HEK293 (cell line): ENCODE data around the gene CDH7.

ENCODE experiments used
- CTCF ChIA-PET: fragments of 350-600 bp; formaldehyde crosslinking; extraction: SDS; loops from one replicate; lab custom pipeline; 2021; ENCODE audit warnings: antibody characterized with exemption; lab: Yijun Ruan, JAX
- POLR2A ChIA-PET: fragments of 300-600 bp; formaldehyde crosslinking; extraction: SDS; loops from one replicate; lab custom pipeline; 2020; ENCODE audit warnings: antibody characterized with exemption, inconsistent platforms; lab: Yijun Ruan, JAX
- H3K27ac ChIP-seq: fragments of 200-500 bp; sonication (Bioruptor generic); 2 replicates; pipeline ENCODE4 v1.5.1; 2014; ENCODE audit warnings: low read depth, low read length, control low read depth, inconsistent platforms; ENCODE audit errors: extremely low read depth
- H3K36me3 ChIP-seq, 2 experiments: fragments of 200-500 bp in 1 of 2; sonication (Bioruptor generic) in 1 of 2; 1 replicate in 1 of 2; 2 replicates in 1 of 2; pipeline ENCODE4 v1.5.1; 2014 to 2017; ENCODE audit warnings: inconsistent platforms in 2 of 2, low read length in 2 of 2; ENCODE audit not compliant: control insufficient read depth in 2 of 2, insufficient read depth in 1 of 2
- H3K4me1 ChIP-seq: fragments of 200-500 bp; sonication (Bioruptor generic); 2 replicates; pipeline ENCODE4 v1.5.1; 2014; ENCODE audit warnings: mild to moderate bottlenecking, low read length, inconsistent platforms; ENCODE audit not compliant: control insufficient read depth, insufficient read depth
- H3K4me3 ChIP-seq: 2 replicates; pipeline ENCODE4 v1.5.1; 2011; ENCODE audit warnings: low read depth, mild to moderate bottlenecking, control low read depth, low read length, moderate library complexity
- H3K9me3 ChIP-seq: fragments of 200-500 bp; sonication (Bioruptor generic); 2 replicates; pipeline ENCODE4 v1.5.1; 2014; ENCODE audit warnings: low read depth, low read length, inconsistent platforms; ENCODE audit not compliant: control insufficient read depth, insufficient read depth
- ATF2 ChIP-seq: fragments of 450-650 bp; formaldehyde crosslinking; IDR thresholded peaks from 2 replicates; pipeline ENCODE4 v1.5.1; 2016; ENCODE audit warnings: missing biosample characterization, missing genetic modification characterization, low read depth
- BCL11A ChIP-seq: fragments of 450-650 bp; formaldehyde crosslinking; IDR thresholded peaks from 2 replicates; pipeline ENCODE4 v1.5.1; 2016; ENCODE audit warnings: low read depth, missing biosample characterization, missing genetic modification characterization
- BCL11B ChIP-seq: fragments of 450-650 bp; formaldehyde crosslinking; IDR thresholded peaks from 2 replicates; pipeline ENCODE4 v1.5.1; 2016; ENCODE audit warnings: low read depth, missing biosample characterization, missing genetic modification characterization
- MEIS1 ChIP-seq: sonication (generic); formaldehyde crosslinking; IDR thresholded peaks from 2 replicates; pipeline ENCODE4 v1.8.1; 2022; ENCODE audit warnings: missing genetic modification reagents, mild to moderate bottlenecking, borderline replicate concordance
- SCRT2 ChIP-seq: fragments of 450-650 bp; formaldehyde crosslinking; IDR thresholded peaks from 2 replicates; pipeline ENCODE4 v1.5.1; 2016; ENCODE audit warnings: missing biosample characterization, missing genetic modification characterization
- WT1 ChIP-seq: fragments of 450-650 bp; formaldehyde crosslinking; IDR thresholded peaks from 2 replicates; pipeline ENCODE4 v1.5.1; 2016; ENCODE audit warnings: missing biosample characterization, missing genetic modification characterization
- ZFP37 ChIP-seq: fragments of 450-650 bp; formaldehyde crosslinking; IDR thresholded peaks from 2 replicates; pipeline ENCODE4 v1.5.1; 2016; ENCODE audit warnings: missing biosample characterization, missing genetic modification characterization
- ZNF19 ChIP-seq: fragments of 450-650 bp; formaldehyde crosslinking; IDR thresholded peaks from 2 replicates; pipeline ENCODE4; 2016; ENCODE audit warnings: missing biosample characterization, missing genetic modification characterization, low read depth
- ZNF2 ChIP-seq: fragments of 450-650 bp; formaldehyde crosslinking; IDR thresholded peaks from 2 replicates; pipeline ENCODE4 v1.5.1; 2016; ENCODE audit warnings: missing biosample characterization, missing genetic modification characterization
- ZNF211 ChIP-seq: fragments of 450-650 bp; formaldehyde crosslinking; IDR thresholded peaks from 2 replicates; pipeline ENCODE4 v1.5.1; 2016; ENCODE audit warnings: low read depth, missing biosample characterization, missing genetic modification characterization
- ZNF223 ChIP-seq: fragments of 450-650 bp; formaldehyde crosslinking; IDR thresholded peaks from 2 replicates; pipeline ENCODE4 v1.5.1; 2016; ENCODE audit warnings: missing biosample characterization, missing genetic modification characterization
- ZNF239 ChIP-seq: fragments of 450-650 bp; formaldehyde crosslinking; IDR thresholded peaks from 2 replicates; pipeline ENCODE4 v1.5.1; 2016; ENCODE audit warnings: missing biosample characterization, missing genetic modification characterization
- ZNF324 ChIP-seq: fragments of 450-650 bp; formaldehyde crosslinking; IDR thresholded peaks from 2 replicates; pipeline ENCODE4 v1.5.1; 2016; ENCODE audit warnings: missing biosample characterization, missing genetic modification characterization
- ZNF335 ChIP-seq: fragments of 450-650 bp; formaldehyde crosslinking; conservative IDR thresholded peaks from 2 replicates; pipeline ENCODE4 v1.5.1; 2016; ENCODE audit warnings: missing biosample characterization, missing genetic modification characterization
- ZNF362 ChIP-seq: fragments of 450-650 bp; formaldehyde crosslinking; IDR thresholded peaks from 2 replicates; pipeline ENCODE4 v1.5.1; 2016; ENCODE audit warnings: missing biosample characterization, missing genetic modification characterization
- ZNF391 ChIP-seq: fragments of 450-650 bp; formaldehyde crosslinking; IDR thresholded peaks from 2 replicates; pipeline ENCODE4 v1.5.1; 2016; ENCODE audit warnings: low read depth, missing biosample characterization, missing genetic modification characterization, borderline replicate concordance
- ZNF416 ChIP-seq: fragments of 450-650 bp; formaldehyde crosslinking; IDR thresholded peaks from 2 replicates; pipeline ENCODE4 v1.5.1; 2016; ENCODE audit warnings: missing biosample characterization, missing genetic modification characterization
- ZNF521 ChIP-seq: fragments of 450-650 bp; formaldehyde crosslinking; IDR thresholded peaks from 2 replicates; pipeline ENCODE4 v1.5.1; 2017; ENCODE audit warnings: missing biosample characterization, mild to moderate bottlenecking, missing genetic modification characterization
- ZNF555 ChIP-seq: fragments of 450-650 bp; formaldehyde crosslinking; conservative IDR thresholded peaks from 2 replicates; pipeline ENCODE4 v1.5.1; 2017; ENCODE audit warnings: missing biosample characterization, mild to moderate bottlenecking, missing genetic modification characterization, inconsistent platforms
- ZNF76 ChIP-seq: fragments of 450-650 bp; formaldehyde crosslinking; IDR thresholded peaks from 2 replicates; pipeline ENCODE4; 2016; ENCODE audit warnings: low read depth, missing biosample characterization, missing genetic modification characterization, borderline replicate concordance
- TF ChIP-seq, protein P1 (sequence below): fragments of 450-650 bp; formaldehyde crosslinking; IDR thresholded peaks from 2 replicates; pipeline ENCODE4; 2016; ENCODE audit warnings: missing biosample characterization, missing genetic modification characterization
- TF ChIP-seq, protein P2 (sequence below): fragments of 450-650 bp; formaldehyde crosslinking; IDR thresholded peaks from 2 replicates; pipeline ENCODE4 v1.5.1; 2017; ENCODE audit warnings: missing biosample characterization, missing genetic modification characterization
- TF ChIP-seq, protein P3 (sequence below): fragments of 450-650 bp; formaldehyde crosslinking; IDR thresholded peaks from 2 replicates; pipeline ENCODE4 v1.5.1; 2016; ENCODE audit warnings: missing biosample characterization, missing genetic modification characterization, borderline replicate concordance

CDH7 gene

DNA sequence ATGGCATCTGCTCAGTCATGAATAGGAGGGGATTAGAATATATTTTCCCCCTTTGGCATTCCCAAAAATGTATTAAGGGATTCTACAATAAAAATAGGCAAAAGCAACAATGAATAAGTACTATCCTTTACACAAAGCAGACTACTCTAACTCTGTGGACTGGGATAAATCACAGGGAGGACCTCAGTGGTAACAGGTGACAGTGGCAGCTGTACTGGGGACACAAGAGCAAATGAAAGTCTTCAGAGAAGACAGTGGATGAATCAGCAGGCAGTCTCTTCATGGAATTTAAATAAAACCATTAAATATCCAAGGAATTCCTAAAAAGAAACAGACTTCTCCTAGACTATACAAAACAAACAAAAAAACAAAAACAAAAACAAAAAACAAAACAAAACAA is 4.8 kb downstream of the CDH7 start:
- ChIA-PET CTCF (interaction anchor here (0.6 to 1.6 kb wide), 3 partner anchors 31 to 162 kb away, joined by 3 to 7 read pairs (median 5); no protein-coding TSS in a partner anchor), POLR2A (no interaction called here)
- TF ChIP-seq, protein P1, sequence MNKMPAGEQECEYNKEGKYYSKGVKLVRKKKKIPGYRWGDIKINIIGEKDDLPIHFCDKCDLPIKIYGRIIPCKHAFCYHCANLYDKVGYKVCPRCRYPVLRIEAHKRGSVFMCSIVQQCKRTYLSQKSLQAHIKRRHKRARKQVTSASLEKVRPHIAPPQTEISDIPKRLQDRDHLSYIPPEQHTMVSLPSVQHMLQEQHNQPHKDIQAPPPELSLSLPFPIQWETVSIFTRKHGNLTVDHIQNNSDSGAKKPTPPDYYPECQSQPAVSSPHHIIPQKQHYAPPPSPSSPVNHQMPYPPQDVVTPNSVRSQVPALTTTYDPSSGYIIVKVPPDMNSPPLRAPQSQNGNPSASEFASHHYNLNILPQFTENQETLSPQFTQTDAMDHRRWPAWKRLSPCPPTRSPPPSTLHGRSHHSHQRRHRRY (tag by site-specific recombination): no peak
- no peak for TF ChIP-seq ZFP37 (tag by site-specific recombination)
- TF ChIP-seq, protein P2, sequence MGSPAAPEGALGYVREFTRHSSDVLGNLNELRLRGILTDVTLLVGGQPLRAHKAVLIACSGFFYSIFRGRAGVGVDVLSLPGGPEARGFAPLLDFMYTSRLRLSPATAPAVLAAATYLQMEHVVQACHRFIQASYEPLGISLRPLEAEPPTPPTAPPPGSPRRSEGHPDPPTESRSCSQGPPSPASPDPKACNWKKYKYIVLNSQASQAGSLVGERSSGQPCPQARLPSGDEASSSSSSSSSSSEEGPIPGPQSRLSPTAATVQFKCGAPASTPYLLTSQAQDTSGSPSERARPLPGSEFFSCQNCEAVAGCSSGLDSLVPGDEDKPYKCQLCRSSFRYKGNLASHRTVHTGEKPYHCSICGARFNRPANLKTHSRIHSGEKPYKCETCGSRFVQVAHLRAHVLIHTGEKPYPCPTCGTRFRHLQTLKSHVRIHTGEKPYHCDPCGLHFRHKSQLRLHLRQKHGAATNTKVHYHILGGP (tag by site-specific recombination): 0 out of 2 replicates have a peak, but pooled peaks have one; percentile 34
- TF ChIP-seq ZNF223 (tag by site-specific recombination): no peak
- Histone ChIP-seq H3K4me1 (peaks cover 39% of the 10 kb centered on the region), H3K27ac (no peak overlapping the region), H3K36me3 (no peaks in the 10 kb centered on the region), H3K4me3 (no peak overlapping the region), H3K9me3 (no peaks in the 10 kb centered on the region)

DNA sequence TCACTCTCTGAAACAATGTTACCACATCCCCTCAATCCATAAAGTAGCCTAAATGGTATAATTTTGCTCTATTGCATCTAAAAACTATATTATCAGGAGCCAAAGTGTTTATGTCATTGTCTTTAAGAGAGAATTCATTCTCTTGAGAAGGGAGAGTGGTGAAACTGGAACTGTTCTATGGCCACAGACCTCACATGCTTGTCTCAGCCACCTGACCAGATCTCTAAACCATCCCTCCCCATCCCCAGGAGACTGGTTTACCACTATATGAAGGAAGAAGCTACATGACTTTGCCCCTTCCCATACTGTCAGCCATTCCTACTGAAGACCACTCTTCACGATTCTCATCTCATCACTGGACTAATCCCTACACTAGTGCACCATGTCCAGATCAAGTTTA is 9.6 kb downstream of the CDH7 start:
- POLR2A ChIA-PET: no interaction called here
- CTCF ChIA-PET: interaction anchor here (0.6 kb wide), 1 partner anchor 509 kb away, joined by 3 read pairs; no protein-coding TSS in a partner anchor
- no peak overlapping the region for H3K27ac ChIP-seq
- TF ChIP-seq MEIS1: no peak
- no peak for TF ChIP-seq ZNF19 (tag by site-specific recombination)
- no peak for TF ChIP-seq ATF2 (tag by site-specific recombination)
- TF ChIP-seq ZNF335 (tag by site-specific recombination): no peak
- TF ChIP-seq, protein P3, sequence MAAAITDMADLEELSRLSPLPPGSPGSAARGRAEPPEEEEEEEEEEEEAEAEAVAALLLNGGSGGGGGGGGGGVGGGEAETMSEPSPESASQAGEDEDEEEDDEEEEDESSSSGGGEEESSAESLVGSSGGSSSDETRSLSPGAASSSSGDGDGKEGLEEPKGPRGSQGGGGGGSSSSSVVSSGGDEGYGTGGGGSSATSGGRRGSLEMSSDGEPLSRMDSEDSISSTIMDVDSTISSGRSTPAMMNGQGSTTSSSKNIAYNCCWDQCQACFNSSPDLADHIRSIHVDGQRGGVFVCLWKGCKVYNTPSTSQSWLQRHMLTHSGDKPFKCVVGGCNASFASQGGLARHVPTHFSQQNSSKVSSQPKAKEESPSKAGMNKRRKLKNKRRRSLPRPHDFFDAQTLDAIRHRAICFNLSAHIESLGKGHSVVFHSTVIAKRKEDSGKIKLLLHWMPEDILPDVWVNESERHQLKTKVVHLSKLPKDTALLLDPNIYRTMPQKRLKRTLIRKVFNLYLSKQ (tag by site-specific recombination): no peak
- no peak for TF ChIP-seq ZNF416 (tag by site-specific recombination)
- TF ChIP-seq, all 188 proteins: peak for 0
- Histone ChIP-seq H3K4me1 (peaks cover 19% of the 10 kb centered on the region), H3K36me3 (no peaks in the 10 kb centered on the region), H3K4me3 (no peak overlapping the region), H3K9me3 (no peaks in the 10 kb centered on the region)

DNA sequence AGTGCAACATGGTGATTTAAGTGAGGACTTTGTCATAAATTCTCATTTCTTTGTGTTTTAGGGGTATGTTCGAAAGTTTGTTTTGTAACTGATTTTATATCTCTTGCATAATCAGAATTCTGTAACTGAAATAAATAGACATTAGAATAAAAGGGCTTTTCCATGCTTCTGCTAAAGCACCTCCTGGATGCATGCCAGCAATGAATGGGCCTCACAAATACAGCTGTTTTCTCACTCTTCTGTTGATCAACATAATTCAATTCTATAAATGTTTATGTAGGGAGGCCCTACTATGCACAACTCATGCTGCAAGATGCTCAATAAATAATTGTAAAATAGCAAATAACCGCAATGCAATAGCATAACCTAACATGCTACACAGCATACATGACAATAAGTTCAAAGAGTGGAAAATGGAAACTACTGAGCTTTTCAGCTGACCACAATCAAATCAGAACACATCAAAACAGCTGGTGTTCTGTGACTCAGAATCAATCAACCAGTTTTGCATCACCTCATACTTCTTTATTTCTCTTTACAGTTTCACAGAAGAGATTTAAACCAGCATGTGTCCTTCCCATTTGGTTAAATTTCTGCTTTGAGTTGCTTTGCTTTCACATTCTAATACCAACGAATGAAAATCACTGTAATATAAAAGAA is 11.0 kb downstream of the CDH7 start:
- H3K36me3 ChIP-seq: no peaks in the 10 kb centered on the region
- ChIA-PET POLR2A (interaction anchor here (0.6 to 0.7 kb wide), 2 partner anchors 12 to 328 kb away, joined by 3 read pairs; no protein-coding TSS in a partner anchor), CTCF (interaction anchor here (1.3 kb wide), 1 partner anchor 7 kb away, joined by 3 read pairs; no protein-coding TSS in a partner anchor)
- no peak overlapping the region for H3K27ac ChIP-seq
- H3K9me3 ChIP-seq: no peaks in the 10 kb centered on the region
- no peak overlapping the region for H3K4me3 ChIP-seq
- TF ChIP-seq ZNF239 (tag by site-specific recombination) (no peak), ZNF76 (tag by site-specific recombination) (no peak), ZNF391 (no peak), ZNF2 (tag by site-specific recombination) (no peak), ZNF521 (tag by site-specific recombination) (no peak), BCL11A (no peak), ZNF211 (no peak), BCL11B (tag by site-specific recombination) (no peak), ZNF324 (tag by site-specific recombination) (no peak), ZNF362 (tag by site-specific recombination) (no peak), ZNF555 (no peak), SCRT2 (tag by site-specific recombination) (no peak), WT1 (tag by site-specific recombination) (no peak)
- TF ChIP-seq, protein P2 (tag by site-specific recombination): no peak
- peaks cover 15% of the 10 kb centered on the region for H3K4me1 ChIP-seq
